CD4-positive, alpha-beta T cell treated with Interleukin-2 at 100 ng/mL for 4 hours (primary cell): Measurements from ENCODE around the gene UPF2.
"Not testable (repeated sequence)": the region's sequence is repeated elsewhere in the genome, so short reads cannot be mapped to it uniquely, and the experiment has no call there.

ENCODE experiments used
- DNase-seq: peaks from one replicate; pipeline ENCODE4 v3.0.0-alpha.2; 2020; ENCODE audit warnings: low spot score

UPF2 gene

GRCh38 chr10:11907914-11908313, 134.7 kb downstream of the UPF2 start:
- no peak for DNase-seq

GRCh38 chr10:11906714-11907113, 135.9 kb downstream of the UPF2 start:
- no peak for DNase-seq

- DNase-seq = no peak
Measured at GRCh38 chr10:11902646-11903045, 140.0 kb downstream of the UPF2 start.

- no peak for DNase-seq
Measured at GRCh38 chr10:11901833-11902475, 140.7 kb downstream of the UPF2 start.

GRCh38 chr10:11901454-11901832, 141.2 kb downstream of the UPF2 start:
- no peak for DNase-seq

GRCh38 chr10:11901036-11901301, 141.6 kb downstream of the UPF2 start:
- no peak for DNase-seq

GRCh38 chr10:11899067-11899876, 143.3 kb downstream of the UPF2 start:
- no peak for DNase-seq

GRCh38 chr10:11898372-11899066, 144.1 kb downstream of the UPF2 start:
- DNase-seq = no peak

GRCh38 chr10:11898033-11898371, 144.6 kb downstream of the UPF2 start:
- no peak for DNase-seq

- DNase-seq = no peak
Measured at GRCh38 chr10:11896549-11897200, 145.9 kb downstream of the UPF2 start.

- DNase-seq = no peak
Measured at GRCh38 chr10:11895598-11895997, 147.0 kb downstream of the UPF2 start.

GRCh38 chr10:11895108-11895466, 147.5 kb downstream of the UPF2 start:
- DNase-seq = no peak

- no peak for DNase-seq
Measured at GRCh38 chr10:11894381-11895107, 148.1 kb downstream of the UPF2 start.

GRCh38 chr10:11893749-11894278, 148.8 kb downstream of the UPF2 start:
- DNase-seq = no peak

- DNase-seq = no peak
Measured at GRCh38 chr10:11891776-11892486, 150.7 kb downstream of the UPF2 start.

- not testable (repeated sequence) for DNase-seq
Measured at GRCh38 chr10:11889263-11889662, 153.3 kb downstream of the UPF2 start.

- DNase-seq = no peak
Measured at GRCh38 chr10:11887381-11888227, 155.0 kb downstream of the UPF2 start.

GRCh38 chr10:11886851-11887250, 155.8 kb downstream of the UPF2 start:
- no peak for DNase-seq

- no peak for DNase-seq
Measured at GRCh38 chr10:11886138-11886474, 156.5 kb downstream of the UPF2 start.

- no peak for DNase-seq
Measured at GRCh38 chr10:11885437-11886137, 157.0 kb downstream of the UPF2 start.
